NT2/D1 (cell line): ENCODE data around the gene DIAPH3.

Source experiments
- DNase-seq: peaks from one replicate; pipeline ENCODE4 v3.0.0-alpha.2; 2011; ENCODE audit warnings: low read depth, low spot score
- H3K27me3 ChIP-seq: 2 replicates; pipeline ENCODE4 v1.6.0; 2011; ENCODE audit warnings: mild to moderate bottlenecking; ENCODE audit not compliant: insufficient read length, insufficient read depth
- H3K36me3 ChIP-seq: 2 replicates; pipeline ENCODE4 v1.6.1; 2011; ENCODE audit warnings: mild to moderate bottlenecking, low read length, mixed read lengths; ENCODE audit not compliant: insufficient read depth, insufficient read length
- H3K4me1 ChIP-seq: 2 replicates; pipeline ENCODE4 v1.5.1; 2011; ENCODE audit not compliant: insufficient read depth, insufficient read length
- H3K4me3 ChIP-seq: 2 replicates; pipeline ENCODE4 v1.5.1; 2011; ENCODE audit warnings: low read depth; ENCODE audit not compliant: insufficient read length
- H3K9ac ChIP-seq: 2 replicates; pipeline ENCODE4 v1.6.0; 2011; ENCODE audit warnings: low read depth; ENCODE audit not compliant: insufficient read length
- H3K9me3 ChIP-seq: 2 replicates; pipeline ENCODE4 v1.5.1; 2011; ENCODE audit warnings: mild to moderate bottlenecking, low read length; ENCODE audit not compliant: insufficient read depth
- SUZ12 ChIP-seq: IDR thresholded peaks from 2 replicates; pipeline ENCODE4 v1.6.1; 2011; ENCODE audit not compliant: insufficient read length, insufficient read depth; ENCODE audit errors: extremely low read depth
- YY1 ChIP-seq: IDR thresholded peaks from 2 replicates; pipeline ENCODE4 v1.6.1; 2011; ENCODE audit not compliant: insufficient read length, insufficient read depth
- ZNF274 ChIP-seq: IDR thresholded peaks from 2 replicates; pipeline ENCODE4 v1.6.1; 2011; ENCODE audit warnings: mild to moderate bottlenecking, low read depth, low read length

The DIAPH3 gene

DNA sequence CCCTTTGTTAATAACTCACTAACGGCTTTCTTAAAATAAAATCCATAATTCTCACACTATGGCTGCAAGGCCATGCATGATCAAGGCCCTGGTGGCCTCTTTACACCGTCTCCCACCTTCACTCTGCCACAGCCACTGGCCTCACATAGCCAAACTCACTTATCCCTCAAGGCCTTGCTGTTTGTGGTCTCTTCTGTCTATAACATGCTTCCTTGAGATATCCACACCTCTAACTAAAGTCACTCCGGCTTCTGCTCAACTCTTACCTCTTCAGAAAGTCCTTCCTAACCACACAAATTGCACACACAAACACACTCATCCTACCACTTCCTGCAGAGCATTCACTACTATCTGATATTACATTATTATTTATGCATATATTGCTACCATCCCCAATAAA is 262.5 kb downstream of the DIAPH3 start:
- DNase-seq = no peak
- Histone ChIP-seq H3K9me3 (no peaks in the 10 kb centered on the region), H3K4me1 (no peaks in the 10 kb centered on the region), H3K27me3 (no peaks in the 10 kb centered on the region), H3K4me3 (no peak overlapping the region), H3K9ac (no peak overlapping the region), H3K36me3 (no peaks in the 10 kb centered on the region)
- TF ChIP-seq SUZ12 (no peak), ZNF274 (no peak), YY1 (no peak)

DNA sequence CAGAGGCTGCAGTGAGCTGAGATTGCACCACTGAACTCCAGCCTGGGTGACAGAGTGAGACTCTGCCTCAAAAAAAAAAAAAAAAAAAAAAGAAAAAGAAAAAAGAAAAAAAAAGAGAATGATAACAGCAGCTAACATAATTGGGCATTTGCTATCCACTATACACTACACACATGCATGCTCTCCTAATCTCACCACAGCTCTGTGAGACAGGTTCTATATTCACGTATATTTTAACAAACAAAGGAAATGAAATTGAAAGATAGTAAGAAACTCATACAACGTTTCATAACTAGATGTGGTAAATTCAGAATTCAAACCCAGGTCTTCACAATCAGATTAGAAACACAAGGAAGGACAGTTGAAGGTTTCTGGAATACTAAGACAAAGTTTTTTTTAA is 265.7 kb downstream of the DIAPH3 start:
- DNase-seq = no peak
- Histone ChIP-seq H3K4me3 (no peak overlapping the region), H3K27me3 (no peaks in the 10 kb centered on the region), H3K9me3 (no peaks in the 10 kb centered on the region), H3K36me3 (no peaks in the 10 kb centered on the region), H3K9ac (no peak overlapping the region), H3K4me1 (no peaks in the 10 kb centered on the region)
- TF ChIP-seq YY1 (no peak), SUZ12 (no peak), ZNF274 (no peak)

DNA sequence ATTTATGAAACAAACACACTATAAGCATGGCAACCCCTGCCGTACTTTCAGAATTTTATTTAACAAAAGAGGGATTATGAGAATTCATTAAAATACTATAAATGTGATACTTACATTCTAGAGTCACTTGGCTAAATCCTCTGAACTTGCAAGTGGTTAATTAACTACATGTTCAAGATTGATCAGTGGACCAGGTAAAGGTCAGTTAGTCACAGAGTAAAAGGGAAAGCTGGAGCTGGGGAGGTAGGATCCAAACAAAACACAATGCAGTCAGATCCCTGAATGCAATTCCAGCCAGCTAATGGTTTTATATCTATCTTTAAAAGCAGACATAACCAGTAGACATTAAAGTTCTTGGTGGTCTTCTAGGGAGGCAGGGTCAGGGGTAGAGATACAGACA is 270.5 kb downstream of the DIAPH3 start:
- Histone ChIP-seq H3K36me3 (no peaks in the 10 kb centered on the region), H3K9me3 (no peaks in the 10 kb centered on the region), H3K27me3 (no peaks in the 10 kb centered on the region), H3K9ac (no peak overlapping the region), H3K4me1 (no peaks in the 10 kb centered on the region), H3K4me3 (no peak overlapping the region)
- DNase-seq = no peak
- TF ChIP-seq YY1 = no peak
- TF ChIP-seq SUZ12 = no peak
- no peak for TF ChIP-seq ZNF274

DNA sequence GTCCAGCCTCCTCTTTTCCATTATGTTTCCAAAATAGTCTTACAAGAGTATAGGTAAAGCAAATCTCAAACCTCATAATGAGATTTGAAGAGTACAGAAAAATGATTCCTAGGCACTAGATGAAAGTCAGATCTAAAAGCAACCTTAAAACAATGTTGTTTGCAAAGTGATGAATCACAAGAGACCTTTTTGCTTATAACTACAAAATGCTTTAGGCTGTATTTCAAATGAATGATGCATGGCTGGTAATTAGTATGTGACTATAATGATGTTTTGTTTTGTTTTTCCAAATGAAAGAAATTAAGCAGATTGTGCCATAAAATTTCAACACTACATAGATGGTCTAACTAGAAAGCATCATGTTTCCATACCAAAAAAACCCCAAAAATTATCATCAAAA is 272.7 kb downstream of the DIAPH3 start:
- Histone ChIP-seq H3K4me1 (no peaks in the 10 kb centered on the region), H3K36me3 (no peaks in the 10 kb centered on the region), H3K27me3 (no peaks in the 10 kb centered on the region), H3K9ac (no peak overlapping the region), H3K4me3 (no peak overlapping the region), H3K9me3 (no peaks in the 10 kb centered on the region)
- no peak for TF ChIP-seq ZNF274
- no peak for TF ChIP-seq SUZ12
- no peak for TF ChIP-seq YY1
- no peak for DNase-seq

DNA sequence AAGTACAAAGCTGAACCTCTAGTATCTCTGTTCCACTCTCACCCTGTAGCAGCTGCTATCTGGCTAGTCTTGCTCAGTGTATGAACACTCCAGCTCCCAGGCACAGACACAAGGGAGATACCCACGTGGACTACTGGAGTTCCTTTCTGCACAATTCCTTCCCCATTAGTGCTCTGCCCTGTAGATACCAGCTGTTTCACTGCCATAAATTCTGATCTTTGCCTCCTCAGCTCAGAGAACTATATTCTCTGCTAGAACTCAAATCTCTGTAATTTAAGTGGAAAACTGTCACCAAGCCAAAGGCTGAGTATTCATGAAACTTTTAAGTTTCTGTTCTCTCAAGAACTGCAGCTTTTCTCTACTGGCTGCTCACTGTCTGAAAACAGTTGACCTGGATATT is 273.7 kb downstream of the DIAPH3 start:
- Histone ChIP-seq H3K9ac (no peak overlapping the region), H3K9me3 (no peaks in the 10 kb centered on the region), H3K36me3 (no peaks in the 10 kb centered on the region), H3K4me3 (no peak overlapping the region), H3K4me1 (no peaks in the 10 kb centered on the region), H3K27me3 (no peaks in the 10 kb centered on the region)
- DNase-seq = no peak
- TF ChIP-seq YY1 (no peak), SUZ12 (no peak), ZNF274 (no peak)

DNA sequence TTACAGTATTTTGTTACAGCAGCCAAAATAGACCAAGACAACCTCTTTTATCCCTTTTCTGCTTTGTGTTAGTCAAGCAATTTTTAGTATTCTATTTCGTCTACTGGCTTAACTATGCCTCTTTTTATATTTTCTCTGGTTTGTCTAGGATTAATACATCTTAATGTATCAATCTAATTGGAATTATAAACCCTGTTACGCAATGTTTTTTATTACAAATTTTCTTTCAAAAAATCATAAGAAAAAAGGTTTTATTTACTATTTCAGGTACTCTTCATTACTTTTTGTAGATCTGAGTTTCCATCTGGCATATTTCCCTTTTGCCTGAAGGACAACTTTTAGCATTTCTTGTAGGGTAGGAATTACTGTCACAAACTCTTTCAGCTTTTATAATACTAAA is 275.3 kb downstream of the DIAPH3 start:
- Histone ChIP-seq H3K9ac (no peak overlapping the region), H3K4me3 (no peak overlapping the region), H3K36me3 (no peaks in the 10 kb centered on the region), H3K9me3 (no peaks in the 10 kb centered on the region), H3K27me3 (no peaks in the 10 kb centered on the region), H3K4me1 (no peaks in the 10 kb centered on the region)
- TF ChIP-seq SUZ12 (no peak), ZNF274 (no peak), YY1 (no peak)
- DNase-seq = no peak

DNA sequence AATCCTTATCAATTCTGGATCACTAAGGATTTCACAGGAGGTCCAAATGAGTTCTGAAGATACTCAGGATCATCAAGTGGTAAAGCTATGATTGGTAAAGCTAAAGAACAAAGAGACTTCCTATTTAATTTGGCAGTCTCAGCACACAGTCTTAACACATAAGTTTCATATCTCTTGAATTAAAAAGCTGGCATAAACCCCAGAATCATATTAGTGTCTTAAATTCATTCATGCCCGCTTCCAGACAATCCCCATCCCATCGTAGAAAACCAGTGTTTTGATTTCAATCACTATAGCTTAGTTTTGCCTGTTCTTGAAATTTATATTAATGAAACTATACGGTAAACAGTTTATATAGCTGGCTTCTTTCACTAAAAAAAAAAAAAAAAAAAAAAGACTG is 278.7 kb downstream of the DIAPH3 start:
- no peak for DNase-seq
- Histone ChIP-seq H3K27me3 (no peaks in the 10 kb centered on the region), H3K36me3 (no peaks in the 10 kb centered on the region), H3K9me3 (no peaks in the 10 kb centered on the region), H3K9ac (no peak overlapping the region), H3K4me3 (no peak overlapping the region), H3K4me1 (no peaks in the 10 kb centered on the region)
- TF ChIP-seq YY1 (no peak), SUZ12 (no peak), ZNF274 (no peak)

DNA sequence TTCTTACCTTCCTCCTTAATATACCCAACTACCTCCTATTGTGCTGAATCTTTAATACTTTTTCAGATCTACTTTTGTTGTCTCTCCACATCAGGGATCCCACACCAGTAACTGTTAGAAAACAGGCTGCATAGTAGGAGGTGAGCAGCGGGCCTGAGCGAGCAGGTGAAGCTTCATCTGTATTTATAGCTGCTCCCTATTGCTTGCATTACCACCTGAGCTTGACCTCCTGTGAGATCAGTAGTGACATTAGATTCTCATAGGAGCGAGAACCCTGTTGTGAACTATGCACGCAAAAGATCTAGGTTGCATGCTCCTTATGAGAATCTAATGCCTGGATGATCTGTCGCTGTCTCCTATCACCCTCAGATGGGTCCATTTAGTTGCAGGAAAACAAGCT is 279.8 kb downstream of the DIAPH3 start:
- no peak overlapping the region for H3K4me3 ChIP-seq

More for the DNA sequence above, 279.8 kb downstream of the DIAPH3 start:
- no peaks in the 10 kb centered on the region for H3K27me3 ChIP-seq
- H3K4me1 ChIP-seq = no peaks in the 10 kb centered on the region
- H3K36me3 ChIP-seq = no peaks in the 10 kb centered on the region
- H3K9ac ChIP-seq = no peak overlapping the region
- TF ChIP-seq ZNF274 = no peak
- no peak for TF ChIP-seq YY1
- DNase-seq = no peak
- no peaks in the 10 kb centered on the region for H3K9me3 ChIP-seq
